GM18873 (cell line): ENCODE results near the gene ACR.

Experiments
- ATAC-seq: cut with Tn5 transposase; IDR thresholded peaks from one replicate; pipeline ENCODE4 v1.9.1; 2021; ENCODE audit warnings: mild to moderate bottlenecking, moderate library complexity, moderate number of reproducible peaks; ENCODE audit not compliant: unreplicated experiment, low FRiP score

The ACR gene

GRCh38 chr22:50702261-50702671, 35.7 kb upstream of the ACR start:
- ATAC-seq, result no peak

GRCh38 chr22:50702821-50703725, 34.9 kb upstream of the ACR start:
- no peak for ATAC-seq

GRCh38 chr22:50703726-50704509, 34.1 kb upstream of the ACR start:
- no peak for ATAC-seq

- ATAC-seq, result no peak
Observed at GRCh38 chr22:50704510-50705218, 33.3 kb upstream of the ACR start.

GRCh38 chr22:50705219-50705691, 32.7 kb upstream of the ACR start:
- ATAC-seq, result no peak

GRCh38 chr22:50705851-50706351, 32.1 kb upstream of the ACR start:
- ATAC-seq, result no peak

GRCh38 chr22:50706481-50707125, 31.4 kb upstream of the ACR start:
- no peak for ATAC-seq

GRCh38 chr22:50708474-50708873, 29.5 kb upstream of the ACR start:
- ATAC-seq, result no peak

- ATAC-seq, result no peak
Observed at GRCh38 chr22:50708996-50709395, 29.0 kb upstream of the ACR start.

GRCh38 chr22:50710221-50710620, 27.8 kb upstream of the ACR start:
- no peak for ATAC-seq

- no peak for ATAC-seq
Observed at GRCh38 chr22:50710886-50711285, 27.1 kb upstream of the ACR start.

- no peak for ATAC-seq
Observed at GRCh38 chr22:50711446-50712340, 26.3 kb upstream of the ACR start.

- no peak for ATAC-seq
Observed at GRCh38 chr22:50712341-50713007, 25.5 kb upstream of the ACR start.

- no peak for ATAC-seq
Observed at GRCh38 chr22:50713008-50713385, 25.0 kb upstream of the ACR start.

- no peak for ATAC-seq
Observed at GRCh38 chr22:50713571-50714056, 24.4 kb upstream of the ACR start.

- ATAC-seq, result no peak
Observed at GRCh38 chr22:50714150-50714549, 23.9 kb upstream of the ACR start.

- ATAC-seq, result no peak
Observed at GRCh38 chr22:50714631-50715179, 23.3 kb upstream of the ACR start.

- ATAC-seq, result no peak
Observed at GRCh38 chr22:50715250-50715649, 22.8 kb upstream of the ACR start.
